DMS114 treated with DMSO at 0.1 percent for 48 hours (cell line): ENCODE measurements around the gene PHETA1.
"Not testable (repeated sequence)": the region's sequence is repeated elsewhere in the genome, so short reads cannot be mapped to it uniquely, and the experiment has no call there.

ENCODE experiments used
- DNase-seq: peaks from one replicate; lab custom pipeline; 2025; ENCODE audit not compliant: unreplicated experiment; lab: John Stamatoyannopoulos, UW

PHETA1 gene

GRCh38 chr12:111405859-111406473 is 37.1 kb upstream of the PHETA1 start, which contains the start of gene SH2B3:
Gene SH2B3 (plus strand): TSS chr12:111405923. CDS start chr12:111418146, 12,223 bp downstream.
- DNase-seq, result no peak

GRCh38 chr12:111405149-111405858 is 36.4 kb upstream of the PHETA1 start:
- DNase-seq, result peak; percentile 82

GRCh38 chr12:111404362-111405148 is 35.7 kb upstream of the PHETA1 start:
- DNase-seq, result no peak

GRCh38 chr12:111402490-111402824 is 33.6 kb upstream of the PHETA1 start:
- not testable (repeated sequence) for DNase-seq

GRCh38 chr12:111401167-111401605 is 32.3 kb upstream of the PHETA1 start:
- no peak for DNase-seq

GRCh38 chr12:111399741-111400404 is 31.0 kb upstream of the PHETA1 start:
- not testable (repeated sequence) for DNase-seq

GRCh38 chr12:111398530-111398929 is 29.6 kb upstream of the PHETA1 start:
- no peak for DNase-seq

- DNase-seq, result peak; percentile 73
These were observed 28.0 kb upstream of the PHETA1 start for GRCh38 chr12:111396726-111397445.

- not testable (repeated sequence) for DNase-seq
These were observed 27.4 kb upstream of the PHETA1 start for GRCh38 chr12:111396271-111396670.

- no peak for DNase-seq
These were observed 26.7 kb upstream of the PHETA1 start for GRCh38 chr12:111395336-111396187.

GRCh38 chr12:111394480-111394879 is 25.6 kb upstream of the PHETA1 start:
- no peak for DNase-seq

GRCh38 chr12:111393700-111394300 is 24.9 kb upstream of the PHETA1 start:
- no peak for DNase-seq

GRCh38 chr12:111390910-111391309 is 22.0 kb upstream of the PHETA1 start:
- no peak for DNase-seq

GRCh38 chr12:111389635-111390034 is 20.7 kb upstream of the PHETA1 start:
- no peak for DNase-seq

- no peak for DNase-seq
These were observed 18.9 kb upstream of the PHETA1 start for GRCh38 chr12:111387747-111388323.

GRCh38 chr12:111386885-111387284 is 18.0 kb upstream of the PHETA1 start:
- DNase-seq, result no peak

- DNase-seq, result no peak
These were observed 15.7 kb upstream of the PHETA1 start for GRCh38 chr12:111384596-111384995.

GRCh38 chr12:111379942-111380554 is 11.2 kb upstream of the PHETA1 start:
- no peak for DNase-seq

- no peak for DNase-seq
These were observed 8.5 kb upstream of the PHETA1 start for GRCh38 chr12:111377440-111377839.
